GM18870 (cell line): ENCODE results near the gene GJB3.
"Not testable (repeated sequence)": the region's sequence is repeated elsewhere in the genome, so short reads cannot be mapped to it uniquely, and the experiment has no call there.

Experiments used
- ATAC-seq: cut with Tn5 transposase; IDR thresholded peaks from one replicate; pipeline ENCODE4 v1.9.1; 2021; ENCODE audit warnings: moderate library complexity; ENCODE audit not compliant: unreplicated experiment

GJB3 gene

GRCh38 chr1:34759503-34760357, 21.3 kb upstream of the GJB3 start, which contains the start of gene GJB4:
TSS of gene GJB4 (plus strand) at chr1:34759740. CDS start at chr1:34761255, 1,515 bp downstream.
- ATAC-seq, result no peak

DNA sequence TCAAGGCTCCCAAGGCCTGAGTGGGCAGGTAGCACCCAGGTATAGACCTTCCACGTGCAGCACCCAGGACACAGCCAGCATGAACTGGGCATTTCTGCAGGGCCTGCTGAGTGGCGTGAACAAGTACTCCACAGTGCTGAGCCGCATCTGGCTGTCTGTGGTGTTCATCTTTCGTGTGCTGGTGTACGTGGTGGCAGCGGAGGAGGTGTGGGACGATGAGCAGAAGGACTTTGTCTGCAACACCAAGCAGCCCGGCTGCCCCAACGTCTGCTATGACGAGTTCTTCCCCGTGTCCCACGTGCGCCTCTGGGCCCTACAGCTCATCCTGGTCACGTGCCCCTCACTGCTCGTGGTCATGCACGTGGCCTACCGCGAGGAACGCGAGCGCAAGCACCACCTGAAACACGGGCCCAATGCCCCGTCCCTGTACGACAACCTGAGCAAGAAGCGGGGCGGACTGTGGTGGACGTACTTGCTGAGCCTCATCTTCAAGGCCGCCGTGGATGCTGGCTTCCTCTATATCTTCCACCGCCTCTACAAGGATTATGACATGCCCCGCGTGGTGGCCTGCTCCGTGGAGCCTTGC, 19.7 kb upstream of the GJB3 start:
- no peak for ATAC-seq

- no peak for ATAC-seq
Observed at GRCh38 chr1:34761776-34762307, 19.2 kb upstream of the GJB3 start.

GRCh38 chr1:34762474-34763141, 18.4 kb upstream of the GJB3 start:
- no peak for ATAC-seq

- ATAC-seq, result no peak
Observed at GRCh38 chr1:34763142-34763781, 17.8 kb upstream of the GJB3 start.

- ATAC-seq, result no peak
Observed at GRCh38 chr1:34768856-34769255, 12.2 kb upstream of the GJB3 start.

DNA sequence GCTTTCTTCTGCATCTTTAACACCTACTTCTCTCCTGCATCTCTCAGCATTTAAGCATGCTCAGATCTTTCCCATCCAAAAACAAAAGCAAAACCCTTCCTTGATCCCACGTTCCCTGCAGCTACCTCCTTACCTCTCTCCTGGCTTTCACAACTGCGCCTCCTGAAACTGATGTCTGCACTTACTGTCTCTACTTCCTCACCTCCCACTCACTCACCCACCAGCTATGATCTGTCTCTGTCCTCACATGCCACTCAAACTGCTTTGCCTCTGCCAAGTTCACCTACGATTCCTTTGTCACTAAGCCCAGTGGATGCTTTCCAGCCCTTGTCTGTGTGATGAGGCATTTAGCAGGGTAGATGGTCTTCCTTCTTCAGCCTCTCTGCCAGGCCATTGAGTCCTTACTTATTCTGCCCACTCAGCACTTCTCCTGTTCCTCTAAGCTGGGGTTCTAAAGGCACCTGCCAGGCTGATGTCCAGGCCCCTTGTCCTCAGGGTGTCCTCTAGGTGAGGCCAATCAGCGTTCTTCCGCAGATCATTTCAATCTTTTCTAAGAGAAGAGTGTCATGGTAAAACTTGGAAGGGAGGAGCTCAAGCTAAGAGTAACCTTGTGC, 10.0 kb upstream of the GJB3 start:
- no peak for ATAC-seq

DNA sequence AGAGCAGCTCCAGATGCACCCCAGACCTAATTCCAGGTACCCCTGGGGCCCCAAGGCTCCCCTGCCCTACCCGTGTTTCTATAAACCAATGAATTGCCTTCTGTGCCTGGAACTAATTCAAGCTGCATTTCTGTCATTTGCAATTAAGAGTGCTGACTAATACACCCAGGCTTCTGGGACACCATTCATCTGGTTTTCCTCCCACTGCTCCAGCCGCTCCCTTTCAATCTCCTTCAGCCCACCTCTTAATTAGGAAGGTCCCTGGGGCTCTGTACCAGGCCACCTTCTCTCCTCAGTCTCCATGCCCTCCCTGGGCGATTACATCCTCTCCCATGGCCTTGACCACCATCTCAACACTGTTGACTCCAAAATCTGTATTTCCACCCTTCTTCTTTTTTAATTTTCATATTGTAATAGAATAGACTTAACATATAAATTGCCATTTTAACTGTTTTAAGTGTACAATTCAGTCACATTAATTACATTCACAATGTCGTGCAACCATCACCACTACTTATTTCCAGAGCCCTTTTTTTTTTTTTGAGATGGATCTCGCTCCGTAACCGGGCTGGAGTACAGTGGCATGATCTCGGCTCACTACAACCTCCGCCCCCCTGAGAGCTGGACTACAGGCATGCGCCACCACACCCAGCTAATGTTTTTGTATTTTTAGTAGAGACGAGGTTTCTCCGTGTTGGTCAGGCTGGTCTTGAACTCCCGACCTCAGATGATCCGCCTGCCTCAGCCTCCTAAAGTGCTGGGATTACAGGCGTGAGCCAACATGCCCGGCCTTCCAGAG, 9.2 kb upstream of the GJB3 start:
- ATAC-seq, result no peak

DNA sequence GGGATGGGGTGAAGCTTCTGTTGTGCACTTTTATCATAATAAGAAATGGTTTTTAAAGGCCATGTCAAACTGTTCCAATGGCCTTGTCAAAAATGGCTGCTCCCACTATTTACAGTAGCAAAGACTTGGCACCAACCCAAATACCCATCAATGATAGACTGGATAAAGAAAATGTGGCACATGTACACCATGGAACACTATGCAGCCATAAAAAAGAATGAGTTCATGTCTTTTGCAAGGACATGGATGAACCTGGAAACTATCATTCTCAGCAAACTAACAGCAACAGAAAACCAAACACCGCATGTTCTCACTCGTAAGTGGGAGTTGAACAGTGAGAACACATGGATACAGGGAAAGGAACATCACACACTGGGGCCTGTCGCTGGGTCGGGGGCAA, 7.9 kb upstream of the GJB3 start:
- not testable (repeated sequence) for ATAC-seq

- ATAC-seq, result no peak
Observed at GRCh38 chr1:34774957-34775356, 6.1 kb upstream of the GJB3 start.

DNA sequence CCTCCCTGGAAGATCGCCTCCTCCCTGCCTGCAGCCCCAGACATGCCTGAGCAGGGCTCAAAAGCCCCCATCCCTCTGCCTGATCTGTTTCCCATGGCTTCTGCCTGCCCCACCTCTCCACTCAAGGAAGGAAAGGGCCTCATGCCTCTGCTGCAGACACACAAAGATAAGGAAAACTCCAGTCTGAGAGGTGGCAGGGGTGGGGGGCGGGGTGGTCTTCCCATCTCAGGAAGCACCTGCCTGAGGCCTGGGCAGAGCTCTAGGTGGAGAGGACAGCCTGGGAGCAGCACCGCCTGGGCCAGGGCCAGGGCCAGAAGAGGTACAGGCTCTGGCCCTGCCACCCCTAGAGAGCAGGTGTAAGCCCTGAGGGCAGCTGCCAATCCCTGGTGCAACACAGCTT, 4.1 kb upstream of the GJB3 start:
- ATAC-seq, result no peak

DNA sequence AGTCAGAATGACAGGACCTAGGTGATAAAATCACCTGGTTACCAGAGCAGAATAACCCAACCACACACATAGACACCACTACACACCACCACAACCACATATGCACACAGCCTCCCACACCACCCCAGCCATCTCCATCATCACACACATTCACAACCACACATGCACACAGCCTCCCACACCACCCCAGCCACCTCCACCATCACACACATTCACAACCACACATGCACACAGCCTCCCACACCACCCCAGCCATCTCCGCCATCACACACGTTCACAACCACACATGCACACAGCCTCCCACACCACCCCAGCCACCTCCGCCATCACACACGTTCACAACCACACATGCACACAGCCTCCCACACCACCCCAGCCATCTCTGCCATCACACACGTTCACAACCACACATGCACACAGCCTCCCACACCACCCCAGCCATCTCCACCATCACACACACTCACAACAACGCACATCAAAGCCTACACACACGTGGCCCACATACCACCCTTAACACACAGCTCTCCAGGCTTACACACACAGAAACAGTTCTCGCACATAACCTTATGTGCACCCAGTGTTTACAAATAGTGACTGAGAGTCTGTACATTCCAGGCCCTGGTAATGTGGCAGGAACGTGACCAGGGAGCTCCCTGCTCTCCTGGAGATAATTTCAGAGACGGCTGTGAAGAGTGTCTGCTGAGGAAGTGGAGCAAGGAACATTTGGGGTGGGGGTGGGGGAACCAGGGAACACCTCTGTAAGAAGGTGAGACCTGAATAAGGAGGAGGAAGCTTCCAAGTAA, 3.3 kb upstream of the GJB3 start:
- ATAC-seq, result no peak

DNA sequence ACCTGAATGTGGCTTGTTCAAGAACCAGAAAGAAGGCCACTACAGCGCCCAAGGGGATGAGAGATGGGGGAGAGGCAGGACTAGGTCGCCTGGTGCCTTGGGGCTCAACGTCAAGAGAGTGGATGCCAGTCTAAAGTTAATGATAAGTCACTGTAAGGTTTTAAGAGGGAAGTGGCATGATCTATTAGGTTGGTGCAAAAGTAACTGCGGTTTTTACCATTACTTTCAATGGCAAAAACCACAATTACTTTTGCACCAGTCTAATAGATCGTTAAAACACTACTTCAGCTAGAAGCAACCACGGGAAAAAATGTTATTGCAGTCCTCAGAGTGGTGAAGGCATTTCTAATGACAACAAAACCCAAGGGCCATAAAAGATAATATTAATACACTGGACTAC, 2.6 kb upstream of the GJB3 start:
- no peak for ATAC-seq

GRCh38 chr1:34779005-34779404, 2.0 kb upstream of the GJB3 start:
- ATAC-seq, result no peak

- ATAC-seq, result no peak
Observed at GRCh38 chr1:34779526-34779925, 1.5 kb upstream of the GJB3 start.

GRCh38 chr1:34779962-34780361, 1.1 kb upstream of the GJB3 start:
- no peak for ATAC-seq

DNA sequence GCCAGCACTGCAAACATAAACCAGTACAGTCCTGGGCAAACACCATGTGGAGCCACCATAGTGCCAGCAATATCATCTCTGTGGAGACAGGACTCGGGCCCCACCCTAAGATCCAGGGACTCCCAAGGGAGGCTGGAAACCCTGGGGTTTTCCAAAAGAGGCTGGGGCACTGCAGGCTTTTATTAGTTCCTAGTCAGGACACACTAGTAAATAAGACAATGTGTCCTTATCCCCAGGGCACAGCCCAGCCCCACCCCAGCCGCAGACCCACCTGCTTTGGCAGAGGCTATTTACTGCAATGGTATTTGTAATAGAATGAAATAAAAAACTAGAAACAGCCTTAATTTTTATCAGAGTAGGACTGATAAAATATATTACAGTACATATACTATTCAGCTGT, 486 bp upstream of the GJB3 start:
- no peak for ATAC-seq

DNA sequence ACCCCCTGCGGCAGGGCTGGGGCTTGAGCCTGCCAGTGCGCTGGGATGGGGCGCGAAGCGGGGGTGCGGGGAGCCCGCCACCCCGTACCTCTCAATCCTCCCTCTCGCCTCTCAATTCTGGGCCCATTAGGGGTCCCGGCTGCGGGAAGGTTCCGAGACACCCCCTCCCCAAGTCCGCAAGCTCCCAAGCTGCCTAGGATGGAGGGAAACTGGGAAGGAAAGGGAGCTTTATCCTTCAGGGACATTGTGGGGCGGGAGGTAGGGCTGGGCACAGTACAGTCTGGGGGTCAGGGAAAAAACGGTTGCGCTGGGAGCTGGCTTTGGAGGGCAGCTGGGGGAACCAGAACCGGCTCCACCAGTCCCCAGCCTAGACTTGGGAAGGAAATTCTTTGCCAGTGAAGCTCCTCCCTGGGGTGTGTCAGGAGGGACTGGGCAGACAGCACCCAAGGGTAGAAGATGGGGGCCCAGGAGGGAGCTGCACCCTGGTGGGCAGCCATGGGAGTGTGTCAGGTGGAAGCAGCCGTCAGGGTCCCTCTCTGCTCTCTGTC, 904 bp downstream of the GJB3 start:
- no peak for ATAC-seq

DNA sequence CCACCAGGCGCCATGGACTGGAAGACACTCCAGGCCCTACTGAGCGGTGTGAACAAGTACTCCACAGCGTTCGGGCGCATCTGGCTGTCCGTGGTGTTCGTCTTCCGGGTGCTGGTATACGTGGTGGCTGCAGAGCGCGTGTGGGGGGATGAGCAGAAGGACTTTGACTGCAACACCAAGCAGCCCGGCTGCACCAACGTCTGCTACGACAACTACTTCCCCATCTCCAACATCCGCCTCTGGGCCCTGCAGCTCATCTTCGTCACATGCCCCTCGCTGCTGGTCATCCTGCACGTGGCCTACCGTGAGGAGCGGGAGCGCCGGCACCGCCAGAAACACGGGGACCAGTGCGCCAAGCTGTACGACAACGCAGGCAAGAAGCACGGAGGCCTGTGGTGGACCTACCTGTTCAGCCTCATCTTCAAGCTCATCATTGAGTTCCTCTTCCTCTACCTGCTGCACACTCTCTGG, 3.8 kb downstream of the GJB3 start:
- no peak for ATAC-seq
